ENCODE results near the gene G6PC2. TPM values are rescaled to one million over a fixed set of nuclear protein-coding genes. Genes with fewer than 3 reads are reported as not detected.

Gene G6PC2
- total and polyA plus RNA-seq, 2 of the 8 experiments (the other 6 are each of a cell fraction or from before 2014, with no cell fraction given), result not detected

- Histone ChIP-seq H2BK15ac (ENCODE audit: low read length) (no peak overlapping the region), H3K4me3 (ENCODE audit: extremely low read depth in 1 of 4, insufficient read depth in 2 of 4, low read depth in 3 of 4, low read length in 4 of 4) (no peak overlapping the region), H3K79me1 (ENCODE audit: low read depth, low read length) (no peaks in the 10 kb centered on the region), H4K5ac (ENCODE audit: insufficient read length, low read depth, low read length) (no peak overlapping the region), H4K20me1 (replicated peaks in 1 of 2; ENCODE audit: control insufficient read depth in 1 of 2, insufficient read depth in 2 of 2, low read length in 2 of 2) (peaks cover 0 to 1% of the 10 kb centered on the region in 2 experiments), H3K4me1 (replicated peaks in 1 of 4; ENCODE audit: control insufficient read depth in 3 of 4, insufficient read depth in 4 of 4, low read length in 3 of 4) (no peaks in the 10 kb centered on the region), H4K91ac (replicated peaks; ENCODE audit: insufficient read length, low read length) (no peak overlapping the region), H3K9me3 (ENCODE audit: insufficient read depth in 2 of 2, low read depth in 1 of 2, low read length in 1 of 2) (no peaks in the 10 kb centered on the region), H3K23me2 (ENCODE audit: low read depth, low read length) (no peaks in the 10 kb centered on the region), H2BK20ac (ENCODE audit: low read length) (no peak overlapping the region), H3K23ac (ENCODE audit: insufficient read length) (no peak overlapping the region), H3K79me2 (ENCODE audit: control insufficient read depth in 1 of 2, insufficient read depth in 2 of 2, low read length in 2 of 2) (no peaks in the 10 kb centered on the region), H4K8ac (ENCODE audit: extremely low read depth, insufficient read depth, low read length) (no peak overlapping the region), H3K14ac (ENCODE audit: insufficient read length) (no peak overlapping the region), H2AK5ac (ENCODE audit: low read depth, low read length) (no peak overlapping the region), H3K4ac (replicated peaks; ENCODE audit: insufficient read length, low read depth, low read length) (no peak overlapping the region), H2BK120ac (replicated peaks; ENCODE audit: low read depth, low read length) (no peak overlapping the region), H3K4me2 (ENCODE audit: insufficient read depth in 1 of 2, low read depth in 2 of 2, low read length in 2 of 2) (no peak overlapping the region), H3K9ac (replicated peaks in 1 of 4; ENCODE audit: extremely low read depth in 1 of 4, low read depth in 3 of 4, low read length in 3 of 4) (no peak overlapping the region), H2BK5ac (ENCODE audit: low read depth, low read length) (no peak overlapping the region), H3K18ac (ENCODE audit: extremely low read depth, low read length) (no peak overlapping the region), H3K27ac (ENCODE audit: low read depth, low read length) (no peak overlapping the region), H3K27me3 (replicated peaks in 1 of 4; ENCODE audit: control insufficient read depth in 3 of 4, extremely low read depth in 1 of 4, insufficient read depth in 3 of 4, low read length in 3 of 4) (no peaks in the 10 kb centered on the region), H3K36me3 (ENCODE audit: control insufficient read depth in 2 of 4, insufficient read depth in 4 of 4, low read length in 3 of 4) (no peaks in the 10 kb centered on the region; a peak in 1 of 8 replicates), H3K56ac (replicated peaks; ENCODE audit: insufficient read length, low read depth, low read length) (no peak overlapping the region), H2BK12ac (ENCODE audit: low read depth, low read length) (no peak overlapping the region), H2AFZ (ENCODE audit: low read length) (no peak overlapping the region)
- no peak for FAIRE-seq
- 84% methylated on average over 2 of the region's 2 CpGs; no CpG with 5 or more reads in 1 of the 2 experiments for WGBS, 2 experiments (ENCODE audit: extremely low coverage in 1 of 2, insufficient coverage in 1 of 2, insufficient read length in 1 of 2, insufficient replicate concordance in 2 of 2, low coverage in 1 of 2, low lambda C conversion rate in 2 of 2, missing lambda C conversion rate in 1 of 2)
- ChIA-PET CTCF (ENCODE audit: partially characterized antibody) (interaction anchor here (0.6 to 2.3 kb wide), 5 partner anchors 9 to 647 kb away, joined by 3 to 6 read pairs (median 3); no protein-coding TSS in a partner anchor), POLR2A (ENCODE audit: partially characterized antibody) (no interaction called here)
- DNase-seq (ENCODE audit: low read depth in 1 of 2, low spot score in 2 of 2), result no peak
- TF ChIP-seq KDM4A (IDR thresholded peaks at IDR 0.05; ENCODE audit: low read depth, low read length, severe bottlenecking) (no peak), YY1 (IDR thresholded peaks at IDR 0.05; ENCODE audit: low read depth, low read length) (no peak), HDAC2 (IDR thresholded peaks at IDR 0.05; ENCODE audit: borderline replicate concordance in 1 of 2, low read depth in 2 of 2, low read length in 2 of 2) (no peak), HDAC6 (IDR thresholded peaks at IDR 0.05; ENCODE audit: low read depth, low read length) (no peak), CTBP2 (IDR thresholded peaks at IDR 0.05; ENCODE audit: borderline replicate concordance, insufficient read depth, insufficient read length, low read length) (no peak), FOSL1 (IDR thresholded peaks at IDR 0.05; ENCODE audit: insufficient read depth, low read depth, low read length) (no peak), RAD21 (IDR thresholded peaks at IDR 0.05 in 1 of 2, conservative IDR thresholded peaks at IDR 0.05 in 1 of 2; ENCODE audit: low read depth in 2 of 2, low read length in 2 of 2) (no peak), RXRA (IDR thresholded peaks at IDR 0.05; ENCODE audit: insufficient read depth, low read depth, low read length) (no peak), CREB1 (IDR thresholded peaks at IDR 0.05) (no peak), POU5F1 (IDR thresholded peaks at IDR 0.05; ENCODE audit: low read depth, low read length) (no peak), CBX5 (IDR thresholded peaks at IDR 0.05; ENCODE audit: low read depth, low read length) (no peak), EP300 (IDR thresholded peaks at IDR 0.05; ENCODE audit: borderline replicate concordance in 1 of 2, low read depth in 2 of 2, low read length in 2 of 2) (no peak)
- TF ChIP-seq, protein P1, sequence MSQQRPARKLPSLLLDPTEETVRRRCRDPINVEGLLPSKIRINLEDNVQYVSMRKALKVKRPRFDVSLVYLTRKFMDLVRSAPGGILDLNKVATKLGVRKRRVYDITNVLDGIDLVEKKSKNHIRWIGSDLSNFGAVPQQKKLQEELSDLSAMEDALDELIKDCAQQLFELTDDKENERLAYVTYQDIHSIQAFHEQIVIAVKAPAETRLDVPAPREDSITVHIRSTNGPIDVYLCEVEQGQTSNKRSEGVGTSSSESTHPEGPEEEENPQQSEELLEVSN (IDR thresholded peaks at IDR 0.05), result no peak
These were observed 33.7 kb downstream of the G6PC2 start for GRCh38 chr2:168934826-168935225.
